Measurements from ENCODE around the gene CDC45. TPM values are rescaled to one million over a fixed set of nuclear protein-coding genes. Genes with fewer than 3 reads are reported as not detected.
A peak's percentile ranks its signal among the peaks of the same experiment; 100 is the strongest.

Gene CDC45
- total and polyA plus RNA-seq, 2 of the 13 experiments (the other 11 are each of a cell fraction or from before 2014, with no cell fraction given) = 14.4 to 36.3 TPM

DNA sequence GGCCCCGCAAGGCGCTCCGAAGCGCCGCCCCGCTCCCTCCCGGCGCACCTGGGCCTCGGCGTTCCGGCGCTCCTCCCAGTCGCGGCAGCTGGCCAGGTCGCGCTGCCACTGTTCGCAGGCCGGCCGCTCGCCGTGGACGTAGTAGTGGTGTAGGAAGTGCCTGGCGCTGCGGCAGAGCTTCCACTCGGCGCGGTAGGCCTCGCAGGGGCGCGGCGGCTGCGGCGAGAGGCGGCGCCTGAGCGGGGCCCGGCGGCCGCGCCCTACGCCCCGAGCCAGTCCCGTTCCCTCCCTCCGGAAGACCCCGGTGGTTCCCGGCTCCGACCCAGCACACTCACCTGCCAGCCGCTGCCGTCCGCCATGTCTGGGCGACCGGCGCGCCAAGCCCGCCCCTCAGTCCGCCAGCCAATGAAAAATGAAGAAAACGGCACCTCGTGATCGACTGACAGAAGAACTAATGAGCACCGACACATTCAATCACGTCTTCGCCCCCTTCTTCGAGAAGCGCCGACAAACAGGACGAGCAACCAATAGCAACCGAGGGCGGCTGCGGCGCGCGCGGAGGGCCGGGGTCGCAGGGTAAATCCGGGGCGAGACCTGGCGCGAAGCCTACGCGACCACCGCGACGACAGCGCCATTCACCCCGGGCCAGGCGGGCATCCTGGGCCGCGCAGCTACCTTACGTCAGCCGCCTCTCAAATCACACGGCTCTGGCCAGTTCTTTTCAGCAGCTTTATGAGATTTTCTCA, 32.2 kb upstream of the CDC45 start, which contains the start of gene C22orf39 (continued):
- TF ChIP-seq ZNF768 (CRISPR knock-in tag; IDR thresholded peaks at IDR 0.05) (peak; percentile 24; the same call in 1 of the 2 replicates), ZNF431 (CRISPR knock-in tag; IDR thresholded peaks at IDR 0.05; ENCODE audit: borderline replicate concordance, low read depth) (peak; percentile 51; the same call in 1 of the 2 replicates), MXD4 (CRISPR knock-in tag; IDR thresholded peaks at IDR 0.05) (peak; percentile 28; the same call in 1 of the 2 replicates), ZNF839 (CRISPR knock-in tag; IDR thresholded peaks at IDR 0.05; ENCODE audit: borderline replicate concordance) (0 out of 2 replicates have a peak, but pooled peaks have one; percentile 72), AHR (CRISPR knock-in tag; IDR thresholded peaks at IDR 0.05) (0 out of 2 replicates have a peak, but pooled peaks have one; percentile 3), KDM2A (CRISPR knock-in tag; IDR thresholded peaks at IDR 0.05; ENCODE audit: borderline replicate concordance, low read depth) (peak; percentile 93), ZNF704 (CRISPR knock-in tag; IDR thresholded peaks at IDR 0.05; ENCODE audit: borderline replicate concordance) (no peak), ELF4 (CRISPR knock-in tag; IDR thresholded peaks at IDR 0.05; ENCODE audit: borderline replicate concordance) (no peak; the same call in 1 of the 2 replicates), ZFP37 (CRISPR knock-in tag; IDR thresholded peaks at IDR 0.05; ENCODE audit: borderline replicate concordance) (peak; percentile 18; the same call in 1 of the 2 replicates), SIN3B (IDR thresholded peaks at IDR 0.05; ENCODE audit: low read length) (0 out of 2 replicates have a peak, but pooled peaks have one; percentile 14), SNRNP70 (IDR thresholded peaks at IDR 0.05; ENCODE audit: low read depth, low read length) (no peak), ZNF567 (CRISPR knock-in tag; IDR thresholded peaks at IDR 0.05; ENCODE audit: borderline replicate concordance) (0 out of 2 replicates have a peak, but pooled peaks have one; percentile 3), BORCS8-MEF2B (CRISPR knock-in tag; IDR thresholded peaks at IDR 0.05) (no peak)
- TF ChIP-seq, protein P1, sequence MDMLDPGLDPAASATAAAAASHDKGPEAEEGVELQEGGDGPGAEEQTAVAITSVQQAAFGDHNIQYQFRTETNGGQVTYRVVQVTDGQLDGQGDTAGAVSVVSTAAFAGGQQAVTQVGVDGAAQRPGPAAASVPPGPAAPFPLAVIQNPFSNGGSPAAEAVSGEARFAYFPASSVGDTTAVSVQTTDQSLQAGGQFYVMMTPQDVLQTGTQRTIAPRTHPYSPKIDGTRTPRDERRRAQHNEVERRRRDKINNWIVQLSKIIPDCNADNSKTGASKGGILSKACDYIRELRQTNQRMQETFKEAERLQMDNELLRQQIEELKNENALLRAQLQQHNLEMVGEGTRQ (IDR thresholded peaks at IDR 0.05; ENCODE audit: low read depth, low read length) = no peak
- TF ChIP-seq, protein P1 (CRISPR knock-in tag; IDR thresholded peaks at IDR 0.05; ENCODE audit: borderline replicate concordance) = peak; percentile 50; the same call in 1 of the 2 replicates
- TF ChIP-seq, protein P2, sequence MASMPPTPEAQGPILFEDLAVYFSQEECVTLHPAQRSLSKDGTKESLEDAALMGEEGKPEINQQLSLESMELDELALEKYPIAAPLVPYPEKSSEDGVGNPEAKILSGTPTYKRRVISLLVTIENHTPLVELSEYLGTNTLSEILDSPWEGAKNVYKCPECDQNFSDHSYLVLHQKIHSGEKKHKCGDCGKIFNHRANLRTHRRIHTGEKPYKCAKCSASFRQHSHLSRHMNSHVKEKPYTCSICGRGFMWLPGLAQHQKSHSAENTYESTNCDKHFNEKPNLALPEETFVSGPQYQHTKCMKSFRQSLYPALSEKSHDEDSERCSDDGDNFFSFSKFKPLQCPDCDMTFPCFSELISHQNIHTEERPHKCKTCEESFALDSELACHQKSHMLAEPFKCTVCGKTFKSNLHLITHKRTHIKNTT (CRISPR knock-in tag; IDR thresholded peaks at IDR 0.05) = no peak
- TF ChIP-seq, protein P3, sequence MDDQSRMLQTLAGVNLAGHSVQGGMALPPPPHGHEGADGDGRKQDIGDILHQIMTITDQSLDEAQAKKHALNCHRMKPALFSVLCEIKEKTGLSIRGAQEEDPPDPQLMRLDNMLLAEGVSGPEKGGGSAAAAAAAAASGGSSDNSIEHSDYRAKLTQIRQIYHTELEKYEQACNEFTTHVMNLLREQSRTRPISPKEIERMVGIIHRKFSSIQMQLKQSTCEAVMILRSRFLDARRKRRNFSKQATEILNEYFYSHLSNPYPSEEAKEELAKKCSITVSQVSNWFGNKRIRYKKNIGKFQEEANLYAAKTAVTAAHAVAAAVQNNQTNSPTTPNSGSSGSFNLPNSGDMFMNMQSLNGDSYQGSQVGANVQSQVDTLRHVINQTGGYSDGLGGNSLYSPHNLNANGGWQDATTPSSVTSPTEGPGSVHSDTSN (CRISPR knock-in tag; IDR thresholded peaks at IDR 0.05; ENCODE audit: borderline replicate concordance) = peak; percentile 83; the same call in 1 of the 2 replicates
- TF ChIP-seq, protein P4, sequence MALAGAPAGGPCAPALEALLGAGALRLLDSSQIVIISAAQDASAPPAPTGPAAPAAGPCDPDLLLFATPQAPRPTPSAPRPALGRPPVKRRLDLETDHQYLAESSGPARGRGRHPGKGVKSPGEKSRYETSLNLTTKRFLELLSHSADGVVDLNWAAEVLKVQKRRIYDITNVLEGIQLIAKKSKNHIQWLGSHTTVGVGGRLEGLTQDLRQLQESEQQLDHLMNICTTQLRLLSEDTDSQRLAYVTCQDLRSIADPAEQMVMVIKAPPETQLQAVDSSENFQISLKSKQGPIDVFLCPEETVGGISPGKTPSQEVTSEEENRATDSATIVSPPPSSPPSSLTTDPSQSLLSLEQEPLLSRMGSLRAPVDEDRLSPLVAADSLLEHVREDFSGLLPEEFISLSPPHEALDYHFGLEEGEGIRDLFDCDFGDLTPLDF (CRISPR knock-in tag; IDR thresholded peaks at IDR 0.05) = peak; percentile 93

Data from HepG2 (cell line).